HepG2 (cell line): Measurements from ENCODE around the gene RPUSD4. TPM values are rescaled to one million over a fixed set of nuclear protein-coding genes. Genes with fewer than 3 reads are reported as not detected.
A peak's percentile ranks its signal among the peaks of the same experiment; 100 is the strongest.

Source experiments
- ATAD3A ChIP-seq: sonication (generic); formaldehyde crosslinking; IDR thresholded peaks from 2 replicates; pipeline ENCODE4 v1.4.0; 2020; ENCODE audit warnings: missing genetic modification reagents
- IKZF5 ChIP-seq: IDR thresholded peaks from 2 replicates; pipeline ENCODE4 v1.6.1; 2018; ENCODE audit warnings: missing genetic modification reagents, mild to moderate bottlenecking, missing compliant biosample characterization
- KAT8 ChIP-seq: IDR thresholded peaks from 2 replicates; pipeline ENCODE4 v1.6.1; 2016; ENCODE audit warnings: missing genetic modification reagents, missing compliant biosample characterization
- KMT2B ChIP-seq: IDR thresholded peaks from 2 replicates; pipeline ENCODE4 v1.6.1; 2016; ENCODE audit warnings: missing genetic modification reagents, missing compliant biosample characterization
- RFX3 ChIP-seq: IDR thresholded peaks from 2 replicates; pipeline ENCODE4 v1.6.1; 2016; ENCODE audit warnings: missing biosample characterization, missing genetic modification reagents
- RXRB ChIP-seq: IDR thresholded peaks from 2 replicates; pipeline ENCODE4 v1.6.1; 2016; ENCODE audit warnings: borderline replicate concordance, missing genetic modification reagents, missing compliant biosample characterization
- SALL2 ChIP-seq: sonication (generic); formaldehyde crosslinking; IDR thresholded peaks from 2 replicates; pipeline ENCODE4 v1.8.1; 2023; ENCODE audit warnings: mild to moderate bottlenecking, missing genetic modification reagents, inconsistent platforms
- SP4 ChIP-seq: sonication (generic); formaldehyde crosslinking; IDR thresholded peaks from 2 replicates; pipeline ENCODE4 v1.8.1; 2023; ENCODE audit warnings: mild to moderate bottlenecking, missing genetic modification reagents
- TAF15 ChIP-seq: fragments of 200-400 bp; formaldehyde crosslinking; IDR thresholded peaks from one replicate; pipeline ENCODE4 v1.6.1; 2018; ENCODE audit warnings: mild to moderate bottlenecking, low read depth, low read length; ENCODE audit not compliant: poor library complexity, severe bottlenecking
- TEAD3 ChIP-seq: optimal IDR thresholded peaks from 2 replicates; pipeline ENCODE3; 2016; ENCODE audit warnings: borderline replicate concordance
- TFAP4 ChIP-seq: sonication (generic); IDR thresholded peaks from 2 replicates; pipeline ENCODE4 v1.6.1; 2016; ENCODE audit warnings: low read depth, borderline replicate concordance
- TP53 ChIP-seq: sonication (generic); formaldehyde crosslinking; conservative IDR thresholded peaks from 2 replicates; pipeline ENCODE4 v1.4.0; 2020; ENCODE audit warnings: missing genetic modification reagents
- UBTF ChIP-seq: sonication (generic); formaldehyde crosslinking; IDR thresholded peaks from 2 replicates; pipeline ENCODE4 v1.4.0; 2020; ENCODE audit warnings: mild to moderate bottlenecking, missing genetic modification reagents
- ZFX ChIP-seq: sonication (generic); formaldehyde crosslinking; IDR thresholded peaks from 2 replicates; pipeline ENCODE4 v1.4.0; 2020; ENCODE audit warnings: mild to moderate bottlenecking, low read depth, missing genetic modification reagents, moderate library complexity
- ZFY ChIP-seq: sonication (generic); formaldehyde crosslinking; IDR thresholded peaks from 2 replicates; pipeline ENCODE4 v1.4.0; 2020; ENCODE audit warnings: missing genetic modification reagents
- ZMYM4 ChIP-seq: sonication (generic); formaldehyde crosslinking; IDR thresholded peaks from 2 replicates; pipeline ENCODE4 v1.8.1; 2023; ENCODE audit warnings: mild to moderate bottlenecking, missing genetic modification reagents
- ZNF143 ChIP-seq: sonication (generic); formaldehyde crosslinking; IDR thresholded peaks from 2 replicates; pipeline ENCODE4 v1.4.0; 2020; ENCODE audit warnings: missing genetic modification reagents
- ZNF512B ChIP-seq: sonication (generic); formaldehyde crosslinking; IDR thresholded peaks from 2 replicates; pipeline ENCODE4 v1.5.1; 2020; ENCODE audit warnings: missing genetic modification reagents, mild to moderate bottlenecking, borderline replicate concordance
- ZNF564 ChIP-seq: sonication (generic); formaldehyde crosslinking; IDR thresholded peaks from 2 replicates; pipeline ENCODE4 v1.8.1; 2023; ENCODE audit warnings: mild to moderate bottlenecking, missing genetic modification reagents
- ZNF704 ChIP-seq: sonication (generic); formaldehyde crosslinking; IDR thresholded peaks from 2 replicates; pipeline ENCODE4 v1.8.1; 2023; ENCODE audit warnings: mild to moderate bottlenecking, inconsistent platforms, moderate library complexity, missing genetic modification reagents, borderline replicate concordance
- ZNF776 ChIP-seq: sonication (generic); formaldehyde crosslinking; IDR thresholded peaks from 2 replicates; pipeline ENCODE4 v1.4.0; 2020; ENCODE audit warnings: mild to moderate bottlenecking, missing genetic modification reagents
- polyA plus RNA-seq, 8 experiments: library from polyadenylated mRNA; depleted of rRNA in 3 of 8; stranded (reverse) in 7 of 8; unstranded in 1 of 8; fragments of >200 nt; fragmentation: Illumina TruSeq in 4 of 8; extraction: Trizol in 4 of 8; gene quantifications; 2 replicates each; pipeline versions ENCODE4 v1.2.1 to v1.2.3, GENCODE V29; 2011 to 2016; ENCODE audit warnings: low read depth in 4 of 8, missing spikeins in 1 of 8, mixed read lengths in 1 of 8; ENCODE audit not compliant: insufficient read depth in 1 of 8
- total RNA-seq, 5 experiments: library from RNA; depleted of rRNA; stranded (reverse); fragments of >200 nt; fragmentation: Illumina TruSeq; extraction: Trizol; gene quantifications; 2 replicates each; pipeline ENCODE4 v1.2.3, GENCODE V29; 2016; ENCODE audit warnings: low read depth in 1 of 5

RPUSD4 gene
- total and polyA plus RNA-seq, 2 of the 13 experiments (the other 11 are each of a cell fraction or from before 2014, with no cell fraction given) = 45.0 to 52.9 TPM

- TF ChIP-seq ZNF512B (CRISPR knock-in tag) (no peak), ZMYM4 (CRISPR knock-in tag) (peak; percentile 76), TFAP4 (peak; percentile 76; the same call in 1 of the 2 replicates), RFX3 (CRISPR knock-in tag) (no peak), TP53 (CRISPR knock-in tag) (no peak), KAT8 (CRISPR knock-in tag) (peak; percentile 55; the same call in 1 of the 2 replicates), UBTF (CRISPR knock-in tag) (peak; percentile 83), IKZF5 (peak; percentile 63; the same call in 1 of the 2 replicates), ZFX (CRISPR knock-in tag) (peak; percentile 97), ZFY (CRISPR knock-in tag) (peak; percentile 92), SALL2 (CRISPR knock-in tag) (0 out of 2 replicates have a peak, but pooled peaks have one; percentile 46), ATAD3A (CRISPR knock-in tag) (no peak), TAF15 (peak; percentile 55), ZNF564 (peak; percentile 24; the same call in 1 of the 2 replicates), ZNF776 (peak; percentile 58; the same call in 1 of the 2 replicates), SP4 (CRISPR knock-in tag) (peak; percentile 59; the same call in 1 of the 2 replicates), TEAD3 (CRISPR knock-in tag) (peak; percentile 78), KMT2B (peak; percentile 42; the same call in 1 of the 2 replicates), ZNF704 (CRISPR knock-in tag) (no peak), ZNF143 (CRISPR knock-in tag) (0 out of 2 replicates have a peak, but pooled peaks have one; percentile 47), RXRB (CRISPR knock-in tag) (peak; percentile 78)
Observed at GRCh38 chr11:126189109-126189929, 22.1 kb downstream of the RPUSD4 start (continued).
